ENCODE results near the gene KRT4.

DNA sequence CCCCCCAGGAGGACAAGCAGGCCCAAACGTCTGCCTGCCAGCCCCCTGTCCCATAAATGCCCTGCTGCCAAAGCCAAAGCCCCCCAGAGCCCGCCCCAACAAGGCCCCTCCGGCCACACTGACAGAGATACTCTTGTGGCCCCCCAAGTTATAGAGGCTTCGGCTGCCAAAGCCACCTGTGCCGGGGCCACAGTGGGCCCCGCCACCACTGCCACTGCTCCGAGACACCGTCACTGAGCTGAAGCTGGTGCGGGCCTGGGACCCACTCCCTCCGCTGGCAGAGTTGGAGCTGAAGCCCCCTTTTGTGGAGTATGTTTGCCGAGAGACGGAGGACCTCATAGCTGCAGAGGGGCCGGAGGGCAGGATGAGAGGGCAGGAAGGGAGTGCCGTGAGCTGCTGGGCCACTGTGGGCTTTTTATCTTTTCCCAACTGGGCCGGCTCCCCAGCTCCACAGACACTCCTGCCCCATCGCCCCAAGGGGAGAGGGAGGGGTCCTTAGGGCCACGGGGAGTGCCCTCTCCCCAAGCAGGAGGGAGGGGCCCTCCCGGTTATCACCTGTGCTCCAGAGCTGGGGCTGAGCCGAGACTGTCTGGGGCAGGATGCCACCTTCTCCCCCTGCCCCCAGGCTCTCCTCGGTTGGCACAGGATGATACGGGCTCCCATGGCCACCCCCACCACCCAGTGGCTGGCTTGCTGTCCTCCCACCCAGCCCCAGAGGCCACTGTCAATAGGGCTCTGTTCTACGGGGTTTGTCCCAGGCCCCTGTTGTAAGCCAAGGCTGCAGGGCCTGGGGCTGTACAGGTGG is 20.2 kb upstream of the KRT4 start, which contains the start of gene KRT79:
- TF ChIP-seq, protein P1, sequence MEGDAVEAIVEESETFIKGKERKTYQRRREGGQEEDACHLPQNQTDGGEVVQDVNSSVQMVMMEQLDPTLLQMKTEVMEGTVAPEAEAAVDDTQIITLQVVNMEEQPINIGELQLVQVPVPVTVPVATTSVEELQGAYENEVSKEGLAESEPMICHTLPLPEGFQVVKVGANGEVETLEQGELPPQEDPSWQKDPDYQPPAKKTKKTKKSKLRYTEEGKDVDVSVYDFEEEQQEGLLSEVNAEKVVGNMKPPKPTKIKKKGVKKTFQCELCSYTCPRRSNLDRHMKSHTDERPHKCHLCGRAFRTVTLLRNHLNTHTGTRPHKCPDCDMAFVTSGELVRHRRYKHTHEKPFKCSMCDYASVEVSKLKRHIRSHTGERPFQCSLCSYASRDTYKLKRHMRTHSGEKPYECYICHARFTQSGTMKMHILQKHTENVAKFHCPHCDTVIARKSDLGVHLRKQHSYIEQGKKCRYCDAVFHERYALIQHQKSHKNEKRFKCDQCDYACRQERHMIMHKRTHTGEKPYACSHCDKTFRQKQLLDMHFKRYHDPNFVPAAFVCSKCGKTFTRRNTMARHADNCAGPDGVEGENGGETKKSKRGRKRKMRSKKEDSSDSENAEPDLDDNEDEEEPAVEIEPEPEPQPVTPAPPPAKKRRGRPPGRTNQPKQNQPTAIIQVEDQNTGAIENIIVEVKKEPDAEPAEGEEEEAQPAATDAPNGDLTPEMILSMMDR (IDR thresholded peaks at IDR 0.05), result no peak
- no peak for TF ChIP-seq POLR2A (IDR thresholded peaks at IDR 0.05)
